GM19239 (cell line): ENCODE results near the gene SLC9A9.
"Not testable (repeated sequence)": the region's sequence is repeated elsewhere in the genome, so short reads cannot be mapped to it uniquely, and the experiment has no call there.

Source experiments
- DNase-seq: peaks from one replicate; pipeline ENCODE4 v3.0.0; 2011; ENCODE audit warnings: low spot score; ENCODE audit not compliant: insufficient read length
- FAIRE-seq: peaks from 2 replicates; lab custom pipeline; 2011; peaks lifted over from hg19 to GRCh38; lab: Jason Lieb, UNC

The SLC9A9 gene

GRCh38 chr3:143287403-143287802 is 560.9 kb downstream of the SLC9A9 start:
- FAIRE-seq (no peak), DNase-seq (no peak)

- DNase-seq, result no peak
- FAIRE-seq, result no peak
These were observed 561.8 kb downstream of the SLC9A9 start for GRCh38 chr3:143286392-143287010.

- DNase-seq, result no peak
- FAIRE-seq, result no peak
These were observed 564.7 kb downstream of the SLC9A9 start for GRCh38 chr3:143283432-143284128.

- DNase-seq, result no peak
- FAIRE-seq, result no peak
These were observed 567.3 kb downstream of the SLC9A9 start for GRCh38 chr3:143280984-143281383.

- not testable (repeated sequence) for FAIRE-seq, DNase-seq
These were observed 568.7 kb downstream of the SLC9A9 start for GRCh38 chr3:143279567-143279966.

GRCh38 chr3:143278721-143279120 is 569.5 kb downstream of the SLC9A9 start:
- DNase-seq (no peak), FAIRE-seq (no peak)

GRCh38 chr3:143277531-143277930 is 570.7 kb downstream of the SLC9A9 start:
- DNase-seq (no peak), FAIRE-seq (no peak)

- no peak for DNase-seq
- FAIRE-seq, result no peak
These were observed 571.7 kb downstream of the SLC9A9 start for GRCh38 chr3:143276592-143276991.

- DNase-seq, result no peak
- no peak for FAIRE-seq
These were observed 574.1 kb downstream of the SLC9A9 start for GRCh38 chr3:143273975-143274690.

- no peak for FAIRE-seq
These were observed 577.1 kb downstream of the SLC9A9 start for GRCh38 chr3:143271136-143271535.

GRCh38 chr3:143269741-143270140 is 578.5 kb downstream of the SLC9A9 start:
- DNase-seq, result no peak
- no peak for FAIRE-seq

More at GRCh38 chr3:143271136-143271535, 577.1 kb downstream of the SLC9A9 start:
- no peak for DNase-seq

- no peak for DNase-seq
- no peak for FAIRE-seq
These were observed 580.3 kb downstream of the SLC9A9 start for GRCh38 chr3:143267989-143268388.

GRCh38 chr3:143266927-143267326 is 581.3 kb downstream of the SLC9A9 start:
- DNase-seq, result peak; percentile 4

GRCh38 chr3:143266511-143266910 is 581.8 kb downstream of the SLC9A9 start:
- FAIRE-seq (no peak), DNase-seq (no peak)

More at GRCh38 chr3:143266927-143267326, 581.3 kb downstream of the SLC9A9 start:
- no peak for FAIRE-seq

- no peak for DNase-seq
- no peak for FAIRE-seq
These were observed 582.7 kb downstream of the SLC9A9 start for GRCh38 chr3:143265501-143266070.

- DNase-seq (no peak), FAIRE-seq (no peak)
These were observed 584.3 kb downstream of the SLC9A9 start for GRCh38 chr3:143263852-143264513.

GRCh38 chr3:143261848-143262247 is 586.4 kb downstream of the SLC9A9 start:
- DNase-seq (no peak), FAIRE-seq (no peak)

- FAIRE-seq (no peak), DNase-seq (no peak)
These were observed 589.6 kb downstream of the SLC9A9 start for GRCh38 chr3:143258692-143259091.

- no peak for DNase-seq
- FAIRE-seq, result no peak
These were observed 591.9 kb downstream of the SLC9A9 start for GRCh38 chr3:143256416-143256815.

GRCh38 chr3:143255739-143256138 is 592.5 kb downstream of the SLC9A9 start:
- DNase-seq (no peak), FAIRE-seq (no peak)
